Fibroblast of lung (primary cell): ENCODE measurements around the gene AQP9.

Source experiments
- CTCF ChIP-seq, 2 donors: IDR thresholded peaks in 1 of 2; conservative IDR thresholded peaks in 1 of 2; 1 replicate in 1 of 2; 2 replicates in 1 of 2; pipeline ENCODE4 v1.5.1; 2011 to 2012; ENCODE audit warnings: low read length in 2 of 2, control low read depth in 1 of 2, inconsistent platforms in 1 of 2, low read depth in 1 of 2, mild to moderate bottlenecking in 1 of 2
- EZH2 ChIP-seq: IDR thresholded peaks from 2 replicates; pipeline ENCODE4 v1.5.1; 2012; ENCODE audit warnings: low read length, control low read depth, mild to moderate bottlenecking; ENCODE audit errors: missing control alignments

GRCh38 chr15:58142827-58143461, 4.8 kb downstream of the AQP9 start:
- TF ChIP-seq CTCF (conservative IDR thresholded peaks at IDR 0.05 in 1 of 2, IDR thresholded peaks at IDR 0.05 in 1 of 2; ENCODE audit: low read depth in 1 of 2, low read length in 2 of 2) (no peak), EZH2 (no peak)
